Inflammatory macrophage treated with lipopolysaccharide for 4 hours (primary cell): ENCODE measurements around the gene SULT2B1.
"Not testable (repeated sequence)": the region's sequence is repeated elsewhere in the genome, so short reads cannot be mapped to it uniquely, and the experiment has no call there.

Source experiments
- DNase-seq: peaks from one replicate; pipeline ENCODE4 v3.0.0-alpha.2; 2020

Gene SULT2B1

GRCh38 chr19:48624067-48624594, 72.2 kb downstream of the SULT2B1 start:
- DNase-seq: peak; percentile 93

- DNase-seq: no peak
Observed at GRCh38 chr19:48624791-48625723, 73.1 kb downstream of the SULT2B1 start.

DNA sequence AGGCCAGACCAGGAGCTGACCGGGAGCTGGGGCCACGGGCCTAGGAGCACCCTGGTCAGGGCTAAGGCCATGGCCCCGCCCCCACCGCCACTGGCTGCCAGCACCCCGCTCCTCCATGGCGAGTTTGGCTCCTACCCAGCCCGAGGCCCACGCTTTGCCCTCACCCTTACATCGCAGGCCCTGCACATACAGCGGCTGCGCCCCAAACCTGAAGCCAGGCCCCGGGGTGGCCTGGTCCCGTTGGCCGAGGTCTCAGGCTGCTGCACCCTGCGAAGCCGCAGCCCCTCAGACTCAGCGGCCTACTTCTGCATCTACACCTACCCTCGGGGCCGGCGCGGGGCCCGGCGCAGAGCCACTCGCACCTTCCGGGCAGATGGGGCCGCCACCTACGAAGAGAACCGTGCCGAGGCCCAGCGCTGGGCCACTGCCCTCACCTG, 73.9 kb downstream of the SULT2B1 start:
- DNase-seq: no peak

DNA sequence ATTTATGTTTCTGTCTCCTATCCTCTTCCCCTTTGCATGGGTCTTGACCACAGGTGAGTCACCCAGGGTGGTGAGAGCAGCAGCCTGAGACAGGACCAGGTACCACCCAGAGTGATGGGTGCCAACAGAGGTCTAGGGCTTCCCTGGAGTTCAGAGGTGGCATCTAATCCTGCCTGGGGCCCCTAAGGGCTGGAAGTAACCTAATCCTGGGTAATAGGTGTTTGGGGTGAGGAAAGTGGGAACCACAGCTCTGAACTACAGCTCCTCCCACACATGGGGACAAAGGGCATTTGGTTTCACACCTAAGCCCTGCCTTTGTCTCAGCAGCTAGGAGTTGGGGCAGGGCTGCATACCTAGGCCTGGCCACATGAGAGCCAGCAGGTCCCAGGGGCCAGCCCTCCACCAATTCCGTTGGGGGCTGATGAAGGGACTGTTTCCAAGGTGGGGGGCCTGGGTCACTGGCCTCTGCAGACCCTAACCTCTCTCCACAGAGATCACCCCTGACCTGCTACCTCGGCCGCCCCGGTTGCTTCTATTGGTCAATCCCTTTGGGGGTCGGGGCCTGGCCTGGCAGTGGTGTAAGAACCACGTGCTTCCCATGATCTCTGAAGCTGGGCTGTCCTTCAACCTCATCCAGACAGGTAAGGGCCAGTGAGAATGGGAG, 75.4 kb downstream of the SULT2B1 start:
- DNase-seq: no peak

DNA sequence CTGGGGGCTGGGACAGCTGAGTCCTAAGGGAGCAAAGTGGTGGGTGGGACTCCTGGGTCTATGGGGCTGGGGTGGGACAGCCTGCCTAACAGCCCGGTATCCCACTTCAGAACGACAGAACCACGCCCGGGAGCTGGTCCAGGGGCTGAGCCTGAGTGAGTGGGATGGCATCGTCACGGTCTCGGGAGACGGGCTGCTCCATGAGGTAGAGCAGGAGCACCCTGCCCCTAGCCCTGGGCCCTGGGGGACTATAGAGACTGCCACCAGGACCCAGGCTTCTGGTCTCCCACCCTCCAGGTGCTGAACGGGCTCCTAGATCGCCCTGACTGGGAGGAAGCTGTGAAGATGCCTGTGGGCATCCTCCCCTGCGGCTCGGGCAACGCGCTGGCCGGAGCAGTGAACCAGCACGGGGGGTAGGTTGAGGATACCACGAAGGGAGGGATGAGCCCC, 75.9 kb downstream of the SULT2B1 start:
- DNase-seq: no peak

DNA sequence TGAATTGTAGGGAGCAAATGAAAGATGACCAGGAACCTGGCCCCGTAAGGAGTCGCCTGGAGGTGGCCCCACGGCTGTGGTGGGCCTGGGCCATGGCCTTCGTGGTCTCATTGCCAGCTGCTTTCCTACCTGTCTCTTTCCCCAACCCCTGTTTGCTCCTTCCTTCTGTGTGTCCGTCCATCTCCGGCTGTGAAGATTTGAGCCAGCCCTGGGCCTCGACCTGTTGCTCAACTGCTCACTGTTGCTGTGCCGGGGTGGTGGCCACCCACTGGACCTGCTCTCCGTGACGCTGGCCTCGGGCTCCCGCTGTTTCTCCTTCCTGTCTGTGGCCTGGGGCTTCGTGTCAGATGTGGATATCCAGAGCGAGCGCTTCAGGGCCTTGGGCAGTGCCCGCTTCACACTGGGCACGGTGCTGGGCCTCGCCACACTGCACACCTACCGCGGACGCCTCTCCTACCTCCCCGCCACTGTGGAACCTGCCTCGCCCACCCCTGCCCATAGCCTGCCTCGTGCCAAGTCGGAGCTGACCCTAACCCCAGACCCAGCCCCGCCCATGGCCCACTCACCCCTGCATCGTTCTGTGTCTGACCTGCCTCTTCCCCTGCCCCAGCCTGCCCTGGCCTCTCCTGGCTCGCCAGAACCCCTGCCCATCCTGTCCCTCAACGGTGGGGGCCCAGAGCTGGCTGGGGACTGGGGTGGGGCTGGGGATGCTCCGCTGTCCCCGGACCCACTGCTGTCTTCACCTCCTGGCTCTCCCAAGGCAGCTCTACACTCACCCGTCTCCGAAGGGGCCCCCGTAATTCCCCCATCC, 76.7 kb downstream of the SULT2B1 start:
- no peak for DNase-seq

GRCh38 chr19:48629297-48629598, 77.3 kb downstream of the SULT2B1 start:
- DNase-seq: no peak

GRCh38 chr19:48629599-48630295, 77.8 kb downstream of the SULT2B1 start:
- DNase-seq: no peak

- DNase-seq: no peak
Observed at GRCh38 chr19:48630296-48631063, 78.5 kb downstream of the SULT2B1 start.

GRCh38 chr19:48631225-48631624, 79.3 kb downstream of the SULT2B1 start:
- no peak for DNase-seq

DNA sequence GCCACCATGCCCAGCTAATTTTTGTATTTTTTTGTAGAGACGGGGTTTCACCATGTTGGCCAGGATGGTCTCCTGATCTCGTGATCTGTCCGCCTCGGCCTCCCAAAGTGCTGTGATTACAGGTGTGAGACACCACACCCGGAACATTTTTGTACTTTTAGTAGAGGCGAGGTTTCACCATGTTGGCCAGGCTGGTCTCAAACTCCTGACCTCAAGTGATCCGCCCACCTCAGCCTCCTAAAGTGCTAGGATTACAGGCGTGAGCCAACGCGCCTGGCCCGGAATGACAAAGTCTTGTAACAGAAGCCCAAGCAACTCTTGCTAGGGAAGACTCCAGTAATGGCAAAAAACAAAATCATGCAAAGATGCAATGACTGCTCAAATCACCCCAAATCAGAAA, 80.3 kb downstream of the SULT2B1 start:
- DNase-seq: not testable (repeated sequence)

DNA sequence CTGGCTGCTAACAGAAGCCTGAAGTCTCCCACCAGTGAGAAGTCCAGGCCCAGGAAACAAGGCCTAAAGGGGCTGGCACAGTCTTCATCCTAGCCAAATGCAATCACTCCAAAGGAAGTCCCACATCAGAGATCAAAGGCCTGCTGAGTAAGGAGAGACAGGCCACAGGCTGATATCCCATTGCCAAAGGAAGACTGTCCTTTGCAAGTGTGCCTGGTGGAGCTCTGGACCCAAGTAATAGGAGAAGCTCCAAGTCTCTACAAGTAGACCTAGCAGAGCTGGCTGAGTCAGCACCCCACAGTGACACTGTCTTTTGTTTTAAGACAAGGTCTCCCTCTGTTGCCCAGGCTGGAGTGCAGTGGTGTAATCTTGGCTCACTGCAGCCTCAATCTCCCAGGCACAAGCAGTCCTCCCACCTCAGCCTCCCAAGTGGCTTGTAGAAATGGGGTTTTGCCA, 80.7 kb downstream of the SULT2B1 start:
- peak; percentile 31 for DNase-seq

- DNase-seq: no peak
Observed at GRCh38 chr19:48633148-48634035, 81.4 kb downstream of the SULT2B1 start.

DNA sequence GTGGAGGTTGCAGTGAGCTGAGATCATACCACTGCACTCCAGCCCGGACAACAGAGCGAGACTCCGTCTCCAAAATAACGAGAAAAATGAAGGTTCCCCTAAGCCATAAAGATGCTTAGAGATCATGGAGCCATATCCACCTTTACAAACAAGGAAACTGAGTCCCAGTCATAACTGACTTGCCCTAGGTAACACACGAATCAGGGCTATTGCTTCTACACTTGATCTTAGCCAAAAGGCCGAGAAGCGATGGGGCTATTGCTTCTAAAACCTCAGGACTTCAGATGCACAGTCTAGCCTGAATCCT, 82.0 kb downstream of the SULT2B1 start:
- DNase-seq: no peak

DNA sequence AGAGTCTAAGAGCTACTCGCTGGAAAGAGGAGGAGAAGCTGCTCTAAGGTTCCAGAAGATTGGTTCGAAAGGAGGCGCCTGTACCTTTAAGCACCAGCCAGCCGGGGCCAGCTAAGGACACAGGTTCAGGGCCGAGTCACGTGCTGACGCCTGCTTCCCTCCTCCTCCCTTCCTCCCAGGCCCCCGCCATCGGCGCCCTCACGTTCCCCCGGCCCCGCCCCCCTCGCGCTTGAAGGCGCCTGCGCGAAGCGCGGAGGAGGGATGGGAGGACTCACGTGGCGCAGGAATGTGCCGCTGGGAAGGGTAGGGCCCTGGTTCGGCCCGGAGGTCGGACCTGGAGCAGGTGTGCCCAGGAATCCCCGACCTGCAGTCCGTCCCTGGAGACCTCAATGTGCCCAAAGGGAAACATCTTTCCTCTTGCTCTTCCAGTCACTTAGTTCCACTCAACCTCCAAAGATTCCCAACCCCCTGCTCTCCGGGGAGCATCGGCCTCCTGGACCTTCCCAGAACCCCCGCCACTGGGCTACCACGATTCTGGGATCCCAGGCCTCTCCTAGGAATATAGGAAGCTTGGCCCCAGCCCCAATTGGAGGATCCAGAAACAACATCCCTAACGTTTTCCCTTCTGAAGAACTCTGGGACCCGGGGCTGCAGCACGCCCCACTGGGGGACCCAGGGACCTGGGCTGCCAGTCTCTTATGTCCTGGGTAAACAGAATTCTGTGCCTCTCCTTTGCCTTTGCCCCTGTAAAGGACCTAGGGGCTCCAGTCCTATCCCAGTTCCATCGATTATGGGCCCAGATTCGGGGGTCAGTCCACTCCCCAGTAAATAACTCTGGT, 82.7 kb downstream of the SULT2B1 start:
- peak; percentile 83 for DNase-seq

GRCh38 chr19:48635263-48635965, 83.4 kb downstream of the SULT2B1 start:
- DNase-seq: peak; percentile 56

DNA sequence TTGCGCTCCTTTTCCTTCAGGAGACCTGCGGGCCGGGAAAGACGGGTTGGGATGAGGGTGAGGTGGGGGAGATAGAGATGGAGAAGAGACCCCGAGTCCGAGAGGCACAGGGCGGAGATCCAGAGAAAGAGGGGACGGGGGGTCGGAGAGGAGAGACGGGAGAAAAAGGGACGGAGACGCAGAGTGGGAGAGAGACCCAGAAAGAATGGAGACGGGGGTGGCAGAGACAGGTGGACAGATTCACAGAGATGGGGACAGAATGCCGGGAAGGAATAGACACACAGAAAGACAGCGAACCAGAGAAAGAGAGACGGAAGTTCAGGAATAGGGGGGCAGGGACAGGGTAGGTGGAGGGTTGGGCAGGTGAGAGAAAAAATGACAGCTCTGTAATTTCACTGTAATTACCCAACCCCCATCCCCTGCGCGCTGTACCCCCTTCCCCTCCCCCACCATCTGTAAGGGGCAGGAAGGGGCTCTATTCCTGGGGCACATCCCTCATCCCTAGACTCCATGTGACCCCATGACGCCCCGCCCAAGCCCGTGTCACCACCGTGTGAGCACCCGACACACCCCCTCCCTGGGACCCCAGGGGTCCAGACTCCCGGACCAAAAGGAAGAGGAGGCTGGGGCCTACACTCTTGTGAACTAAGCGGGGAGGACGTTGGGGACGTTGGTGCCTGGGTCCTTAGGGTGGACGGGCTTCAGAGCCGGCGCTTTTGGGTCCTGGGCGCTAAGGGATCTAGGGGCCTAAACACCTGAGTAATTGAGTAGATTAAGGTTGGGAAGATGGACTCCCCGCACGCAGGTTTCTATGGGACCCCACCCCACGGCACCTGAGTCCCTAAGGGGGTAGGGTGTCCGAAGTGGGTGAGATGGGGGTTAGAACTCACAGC, 84.2 kb downstream of the SULT2B1 start:
- DNase-seq: no peak

GRCh38 chr19:48636859-48637448, 85.0 kb downstream of the SULT2B1 start, which contains the start of gene DBP:
TSS of gene DBP (minus strand) at chr19:48637379. CDS start at chr19:48636994, 385 bp downstream.
- DNase-seq: peak; percentile 53
